Left lung (tissue), 10 donors: ENCODE results near the gene AADACL4. TPM values are rescaled to one million over a fixed set of nuclear protein-coding genes. Genes with fewer than 3 reads are reported as not detected.

Experiments used
- ATAC-seq: fragments of 200-7000 bp; cut with Tn5 transposase; one replicate; pipeline ENCODE4 v1.9.1; 2020; ENCODE audit warnings: moderate library complexity
- DNase-seq, 4 donors: peaks; one replicate each; pipeline ENCODE4 v3.0.0-alpha.2; 2013 to 2020
- H3K27ac ChIP-seq, 2 donors: fragments of 200-600 bp; sonication (generic) in 1 of 2; one replicate each; pipeline versions ENCODE4 v1.5.0 to v1.8.0; 2020 to 2021
- H3K27me3 ChIP-seq, 2 donors: fragments of 200-600 bp; sonication (generic) in 1 of 2; one replicate each; pipeline versions ENCODE4 v1.5.0 to v1.8.0; 2020 to 2021
- H3K36me3 ChIP-seq, 2 donors: fragments of 200-600 bp; sonication (generic) in 1 of 2; one replicate each; pipeline versions ENCODE4 v1.5.0 to v1.8.0; 2020 to 2021
- H3K4me1 ChIP-seq, 2 donors: fragments of 200-600 bp; one replicate each; pipeline ENCODE4 v1.8.0; 2021
- H3K4me3 ChIP-seq, 2 donors: fragments of 200-600 bp; sonication (generic) in 1 of 2; one replicate each; pipeline versions ENCODE4 v1.5.0 to v1.8.0; 2020 to 2021; ENCODE audit warnings: mild to moderate bottlenecking in 1 of 2
- H3K9me3 ChIP-seq, 2 donors: fragments of 200-600 bp; sonication (generic) in 1 of 2; one replicate each; pipeline versions ENCODE4 v1.5.0 to v1.8.0; 2020 to 2021
- intact Hi-C, 2 donors: fragments of 100-400 bp; cut with DNase I; formaldehyde crosslinking; loops; one replicate each; pipeline versions ENCODE4 v1.11.2 to v1.14.2; 2022
- polyA plus RNA-seq, 6 donors: library from polyadenylated mRNA; unstranded; fragments of 120-200 nt; gene quantifications; one replicate each; pipeline ENCODE4 v1.2.1, GENCODE V29; 2013; ENCODE audit not compliant: insufficient read length in 6 of 6
- total RNA-seq, 2 donors: library from RNA; stranded (reverse); fragmentation: NEBNext Ultra II Directional; extraction: Animal tissue kit (Norgen Biotek cat#: 25700); gene quantifications; one replicate each; pipeline ENCODE4 v1.2.1, GENCODE V29; 2021
- TF ChIP-seq, protein P1 (sequence below), 2 donors: fragments of 200-600 bp; sonication (generic) in 1 of 2; IDR thresholded peaks; one replicate each; pipeline versions ENCODE4 v1.5.0 to v1.8.0; 2021; ENCODE audit warnings: antibody characterized with exemption in 2 of 2
- donor health status: DM: no; HTN: yes; CAD: no.
- donor health status: DM: no; HTN: no; CAD: no.

Gene AADACL4
- total and polyA plus RNA-seq, 8 donors: 0.10 to 0.11 TPM; not detected in 6

GRCh38 chr1:12637693-12638092 is 6.2 kb upstream of the AADACL4 start:
- Histone ChIP-seq H3K27me3 (no peaks in the 10 kb centered on the region), H3K4me1 (peaks cover 0 to 7% of the 10 kb centered on the region in 2 donors), H3K27ac (no peak overlapping the region), H3K36me3 (no peaks in the 10 kb centered on the region), H3K9me3 (peaks cover 4 to 38% of the 10 kb centered on the region in 2 donors), H3K4me3 (no peak overlapping the region)
- no peak for ATAC-seq
- TF ChIP-seq, protein P1, sequence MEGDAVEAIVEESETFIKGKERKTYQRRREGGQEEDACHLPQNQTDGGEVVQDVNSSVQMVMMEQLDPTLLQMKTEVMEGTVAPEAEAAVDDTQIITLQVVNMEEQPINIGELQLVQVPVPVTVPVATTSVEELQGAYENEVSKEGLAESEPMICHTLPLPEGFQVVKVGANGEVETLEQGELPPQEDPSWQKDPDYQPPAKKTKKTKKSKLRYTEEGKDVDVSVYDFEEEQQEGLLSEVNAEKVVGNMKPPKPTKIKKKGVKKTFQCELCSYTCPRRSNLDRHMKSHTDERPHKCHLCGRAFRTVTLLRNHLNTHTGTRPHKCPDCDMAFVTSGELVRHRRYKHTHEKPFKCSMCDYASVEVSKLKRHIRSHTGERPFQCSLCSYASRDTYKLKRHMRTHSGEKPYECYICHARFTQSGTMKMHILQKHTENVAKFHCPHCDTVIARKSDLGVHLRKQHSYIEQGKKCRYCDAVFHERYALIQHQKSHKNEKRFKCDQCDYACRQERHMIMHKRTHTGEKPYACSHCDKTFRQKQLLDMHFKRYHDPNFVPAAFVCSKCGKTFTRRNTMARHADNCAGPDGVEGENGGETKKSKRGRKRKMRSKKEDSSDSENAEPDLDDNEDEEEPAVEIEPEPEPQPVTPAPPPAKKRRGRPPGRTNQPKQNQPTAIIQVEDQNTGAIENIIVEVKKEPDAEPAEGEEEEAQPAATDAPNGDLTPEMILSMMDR (IDR thresholded peaks at IDR 0.05): no peak
- DNase-seq: no peak
- intact Hi-C loops: no loop called here

DNA sequence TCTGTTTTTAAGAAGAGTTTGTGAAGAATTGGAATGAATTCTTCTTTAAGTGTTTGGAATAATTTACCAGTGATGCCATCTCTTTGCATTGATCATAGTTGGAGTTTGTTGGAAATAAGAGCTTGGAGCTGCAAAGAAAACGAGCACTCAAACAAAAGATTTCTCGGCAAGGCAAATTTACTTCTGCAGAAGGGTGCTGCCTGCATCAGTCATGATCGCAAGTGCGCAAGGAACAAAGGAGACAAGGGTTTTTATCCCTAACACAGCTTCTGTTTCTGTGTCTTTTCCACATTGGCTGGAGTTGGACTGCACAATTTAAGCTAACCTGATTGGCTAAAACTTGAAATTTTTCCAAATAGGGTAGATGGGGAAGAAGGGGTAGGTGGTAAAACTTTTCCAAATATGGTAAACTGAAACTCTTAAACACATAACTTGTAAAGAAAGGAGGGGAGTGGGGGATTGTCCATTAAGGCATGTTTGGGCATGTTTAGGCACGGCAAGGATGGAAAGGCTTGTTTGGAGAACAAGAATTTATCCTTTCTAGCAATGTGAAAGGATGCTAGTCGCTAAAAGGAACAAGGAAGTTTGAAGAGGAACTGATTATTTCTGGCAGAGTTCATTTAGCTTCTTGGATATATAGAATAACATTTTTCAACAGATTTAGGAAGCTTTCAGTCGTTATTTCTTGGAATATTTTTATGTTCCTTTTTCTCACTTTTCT is 3.5 kb upstream of the AADACL4 start:
- H3K27me3 ChIP-seq: no peaks in the 10 kb centered on the region
- H3K36me3 ChIP-seq: no peaks in the 10 kb centered on the region
- H3K27ac ChIP-seq: no peak overlapping the region
- H3K9me3 ChIP-seq: peaks cover 4 to 38% of the 10 kb centered on the region in 2 donors
- intact Hi-C loops: no loop called here
- H3K4me1 ChIP-seq: no peaks in the 10 kb centered on the region
- no peak overlapping the region for H3K4me3 ChIP-seq
- no peak for ATAC-seq
- DNase-seq: no peak
- TF ChIP-seq, protein P1 (IDR thresholded peaks at IDR 0.05): no peak

DNA sequence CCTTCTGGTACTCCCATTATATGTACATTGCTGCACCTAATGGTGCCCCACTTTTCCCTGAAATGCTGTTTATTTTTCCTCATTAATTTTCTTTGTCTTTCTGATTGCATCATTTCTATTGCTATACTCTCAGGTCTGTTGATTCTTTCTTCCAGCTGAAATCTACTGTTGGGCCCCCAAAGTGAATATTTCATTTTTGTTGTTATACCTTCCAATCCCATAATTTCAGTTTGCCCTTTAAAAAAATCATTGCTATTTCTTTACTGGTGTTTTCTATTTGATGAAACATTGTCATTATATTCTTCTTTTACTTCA is 3.0 kb upstream of the AADACL4 start:
- Histone ChIP-seq H3K27me3 (no peaks in the 10 kb centered on the region), H3K4me3 (no peak overlapping the region), H3K36me3 (no peaks in the 10 kb centered on the region), H3K4me1 (no peaks in the 10 kb centered on the region), H3K27ac (no peak overlapping the region), H3K9me3 (peaks cover 4 to 38% of the 10 kb centered on the region in 2 donors)
- ATAC-seq (no peak), DNase-seq (no peak)
- intact Hi-C loops: no loop called here
- TF ChIP-seq, protein P1 (IDR thresholded peaks at IDR 0.05): no peak

DNA sequence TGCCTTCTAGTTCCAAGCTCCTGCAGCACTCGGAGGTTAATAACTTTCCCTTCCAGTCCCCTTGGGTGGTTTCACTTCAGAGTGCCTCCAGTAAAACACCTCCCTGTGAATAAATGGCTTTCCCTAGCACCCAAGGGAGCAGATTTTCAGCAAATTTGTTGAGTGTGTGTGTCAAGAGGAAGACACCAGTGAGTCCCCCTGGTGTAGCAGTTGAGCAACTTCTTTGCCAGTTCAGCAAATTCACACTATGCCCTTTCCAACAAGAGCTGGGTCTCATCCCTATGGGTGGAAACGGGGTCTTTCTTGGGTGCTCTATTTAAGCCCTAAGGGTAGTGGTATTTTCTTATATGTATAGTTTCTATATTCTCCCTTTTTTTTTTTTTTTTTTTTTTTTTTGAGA is 806 bp upstream of the AADACL4 start:
- H3K4me1 ChIP-seq: no peaks in the 10 kb centered on the region
- intact Hi-C loops: no loop called here
- peaks cover 4 to 35% of the 10 kb centered on the region in 2 donors for H3K9me3 ChIP-seq
- TF ChIP-seq, protein P1 (IDR thresholded peaks at IDR 0.05): no peak
- DNase-seq: no peak
- no peaks in the 10 kb centered on the region for H3K27me3 ChIP-seq
- H3K27ac ChIP-seq: no peak overlapping the region
- H3K4me3 ChIP-seq: no peak overlapping the region
- ATAC-seq: no peak
- no peaks in the 10 kb centered on the region for H3K36me3 ChIP-seq

DNA sequence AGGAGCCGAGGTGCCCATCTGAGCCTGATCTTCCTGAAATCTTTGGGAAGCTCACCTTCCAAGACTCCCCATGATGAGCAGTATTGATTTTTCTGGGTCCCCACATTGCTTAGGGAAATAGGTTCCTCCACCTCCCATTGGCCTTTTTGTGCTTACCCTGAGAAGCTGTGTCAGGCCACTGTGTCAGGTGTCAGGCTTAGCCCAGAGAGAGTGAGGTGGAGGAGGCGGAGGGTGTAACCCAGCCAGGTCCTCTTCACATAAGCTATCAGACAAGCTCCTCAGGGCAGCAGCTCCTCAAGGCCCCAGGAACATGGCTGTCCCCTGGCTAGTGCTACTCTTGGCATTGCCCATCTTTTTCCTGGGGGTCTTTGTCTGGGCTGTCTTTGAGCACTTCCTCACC is 352 bp downstream of the AADACL4 start:
- intact Hi-C loops: no loop called here
- no peaks in the 10 kb centered on the region for H3K27me3 ChIP-seq
- H3K4me3 ChIP-seq: no peak overlapping the region
- H3K36me3 ChIP-seq: no peaks in the 10 kb centered on the region
- H3K4me1 ChIP-seq: no peaks in the 10 kb centered on the region
- H3K27ac ChIP-seq: no peak overlapping the region
- peaks cover 4 to 25% of the 10 kb centered on the region in 2 donors for H3K9me3 ChIP-seq
- TF ChIP-seq, protein P1 (IDR thresholded peaks at IDR 0.05): no peak
- ATAC-seq: no peak
- no peak for DNase-seq
